ENCODE results near the gene TLR8.
A peak's percentile ranks its signal among the peaks of the same experiment; 100 is the strongest.

Gene TLR8

DNA sequence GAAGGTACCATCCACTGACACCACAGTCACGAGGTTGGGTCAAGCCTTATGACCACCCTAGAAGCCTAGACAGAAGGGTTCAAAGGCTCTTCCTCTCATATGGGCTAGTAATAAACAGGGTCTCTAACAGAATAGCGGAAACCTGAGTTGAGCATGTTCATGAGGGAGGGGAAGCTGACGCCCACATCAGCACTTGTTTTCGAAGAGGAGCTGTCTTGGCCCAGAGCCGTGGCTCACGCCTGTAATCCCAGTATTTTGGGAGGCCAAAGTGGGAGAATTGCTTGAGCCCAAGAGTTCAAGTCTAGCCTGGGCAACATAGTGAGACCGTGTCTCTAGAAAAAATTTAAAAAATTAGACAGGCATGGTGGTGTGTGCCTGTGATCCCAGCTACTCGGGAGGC lies 47.0 kb downstream of the TLR8 start:
- no peak for DNase-seq (ENCODE audit: low read depth, low spot score)
- TF ChIP-seq, protein P1, sequence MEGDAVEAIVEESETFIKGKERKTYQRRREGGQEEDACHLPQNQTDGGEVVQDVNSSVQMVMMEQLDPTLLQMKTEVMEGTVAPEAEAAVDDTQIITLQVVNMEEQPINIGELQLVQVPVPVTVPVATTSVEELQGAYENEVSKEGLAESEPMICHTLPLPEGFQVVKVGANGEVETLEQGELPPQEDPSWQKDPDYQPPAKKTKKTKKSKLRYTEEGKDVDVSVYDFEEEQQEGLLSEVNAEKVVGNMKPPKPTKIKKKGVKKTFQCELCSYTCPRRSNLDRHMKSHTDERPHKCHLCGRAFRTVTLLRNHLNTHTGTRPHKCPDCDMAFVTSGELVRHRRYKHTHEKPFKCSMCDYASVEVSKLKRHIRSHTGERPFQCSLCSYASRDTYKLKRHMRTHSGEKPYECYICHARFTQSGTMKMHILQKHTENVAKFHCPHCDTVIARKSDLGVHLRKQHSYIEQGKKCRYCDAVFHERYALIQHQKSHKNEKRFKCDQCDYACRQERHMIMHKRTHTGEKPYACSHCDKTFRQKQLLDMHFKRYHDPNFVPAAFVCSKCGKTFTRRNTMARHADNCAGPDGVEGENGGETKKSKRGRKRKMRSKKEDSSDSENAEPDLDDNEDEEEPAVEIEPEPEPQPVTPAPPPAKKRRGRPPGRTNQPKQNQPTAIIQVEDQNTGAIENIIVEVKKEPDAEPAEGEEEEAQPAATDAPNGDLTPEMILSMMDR (IDR thresholded peaks at IDR 0.05; ENCODE audit: low read depth, low read length): no peak
- in situ Hi-C loops (cut with HindIII; ENCODE audit: low sequenced_read_pairs): no loop called here
- H3K4me3 ChIP-seq (ENCODE audit: low read depth, low read length): no peak overlapping the region

- no peak for DNase-seq (ENCODE audit: low read depth, low spot score)
- in situ Hi-C loops (cut with HindIII; ENCODE audit: low sequenced_read_pairs): no loop called here
- H3K4me3 ChIP-seq (ENCODE audit: low read depth, low read length): no peak overlapping the region
- TF ChIP-seq, protein P1 (IDR thresholded peaks at IDR 0.05; ENCODE audit: low read depth, low read length): no peak
Measured at GRCh38 chrX:12954376-12954775, 48.0 kb downstream of the TLR8 start.

DNA sequence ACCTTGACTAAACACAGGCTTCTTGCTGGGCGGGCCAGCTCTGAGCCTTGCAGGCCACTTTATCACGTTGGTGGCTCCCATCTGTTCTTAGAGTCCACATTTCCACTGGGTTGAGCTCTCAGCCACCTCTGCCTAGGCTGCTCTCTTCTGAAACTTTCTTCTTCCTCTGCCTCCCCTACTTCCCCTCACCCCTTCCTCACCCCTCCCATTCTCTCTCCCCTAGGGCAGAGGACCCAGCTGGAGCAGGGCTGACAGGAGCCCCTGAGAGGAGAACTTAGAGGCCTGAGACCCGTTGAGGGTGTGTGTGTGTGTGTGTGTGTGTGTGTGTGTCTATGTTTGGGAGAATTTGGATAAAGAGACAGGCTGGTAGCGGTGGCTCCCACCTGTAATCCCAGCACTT lies 48.6 kb downstream of the TLR8 start:
- DNase-seq (ENCODE audit: low read depth, low spot score): no peak
- in situ Hi-C loops (cut with HindIII; ENCODE audit: low sequenced_read_pairs): no loop called here
- no peak overlapping the region for H3K4me3 ChIP-seq (ENCODE audit: low read depth, low read length)
- TF ChIP-seq, protein P1 (IDR thresholded peaks at IDR 0.05; ENCODE audit: low read depth, low read length): no peak

DNA sequence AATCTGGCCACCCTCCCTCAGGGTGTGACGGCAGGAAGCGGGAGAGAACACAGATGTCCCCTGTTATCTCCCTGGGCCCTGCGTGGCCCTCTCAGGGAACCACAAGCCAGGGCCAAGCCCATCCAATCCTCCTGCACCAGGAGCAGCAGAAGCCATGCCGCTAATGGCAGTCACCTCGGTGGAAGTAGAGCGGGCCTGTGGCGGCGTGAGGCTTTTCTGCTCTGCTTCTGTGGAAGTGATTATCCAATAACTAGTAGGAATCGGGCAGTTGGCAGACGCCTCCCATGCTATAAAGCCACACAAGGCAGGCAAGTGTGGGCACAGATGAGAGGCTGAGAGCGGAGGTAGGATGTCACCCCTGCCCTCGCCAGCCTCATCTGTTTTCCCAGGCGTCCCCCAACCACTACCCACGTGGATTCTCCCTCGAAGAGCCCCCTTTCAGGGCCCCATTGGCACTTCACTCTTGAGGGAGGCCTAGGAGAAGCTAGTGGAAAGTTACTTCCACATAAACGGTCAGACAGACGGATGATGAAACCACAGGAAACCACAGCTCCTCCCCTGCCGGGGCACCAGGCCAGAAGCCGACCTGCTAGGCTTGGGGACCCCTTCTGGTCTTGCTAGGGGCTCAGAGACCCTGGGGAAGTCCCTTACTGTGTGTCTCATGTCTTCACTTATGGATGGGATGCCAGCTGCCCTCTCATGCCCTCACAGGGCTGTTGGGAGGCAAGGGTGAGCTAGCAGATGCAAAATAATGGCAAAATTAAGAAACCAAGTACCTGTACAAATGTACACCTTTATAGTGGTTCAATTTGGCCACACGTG lies 49.7 kb downstream of the TLR8 start:
- H3K4me3 ChIP-seq (ENCODE audit: low read depth, low read length): no peak overlapping the region
- peak; percentile 80 for DNase-seq (ENCODE audit: low read depth, low spot score)
- TF ChIP-seq, protein P1 (IDR thresholded peaks at IDR 0.05; ENCODE audit: low read depth, low read length): no peak
- in situ Hi-C loops (cut with HindIII; ENCODE audit: low sequenced_read_pairs): no loop called here

DNA sequence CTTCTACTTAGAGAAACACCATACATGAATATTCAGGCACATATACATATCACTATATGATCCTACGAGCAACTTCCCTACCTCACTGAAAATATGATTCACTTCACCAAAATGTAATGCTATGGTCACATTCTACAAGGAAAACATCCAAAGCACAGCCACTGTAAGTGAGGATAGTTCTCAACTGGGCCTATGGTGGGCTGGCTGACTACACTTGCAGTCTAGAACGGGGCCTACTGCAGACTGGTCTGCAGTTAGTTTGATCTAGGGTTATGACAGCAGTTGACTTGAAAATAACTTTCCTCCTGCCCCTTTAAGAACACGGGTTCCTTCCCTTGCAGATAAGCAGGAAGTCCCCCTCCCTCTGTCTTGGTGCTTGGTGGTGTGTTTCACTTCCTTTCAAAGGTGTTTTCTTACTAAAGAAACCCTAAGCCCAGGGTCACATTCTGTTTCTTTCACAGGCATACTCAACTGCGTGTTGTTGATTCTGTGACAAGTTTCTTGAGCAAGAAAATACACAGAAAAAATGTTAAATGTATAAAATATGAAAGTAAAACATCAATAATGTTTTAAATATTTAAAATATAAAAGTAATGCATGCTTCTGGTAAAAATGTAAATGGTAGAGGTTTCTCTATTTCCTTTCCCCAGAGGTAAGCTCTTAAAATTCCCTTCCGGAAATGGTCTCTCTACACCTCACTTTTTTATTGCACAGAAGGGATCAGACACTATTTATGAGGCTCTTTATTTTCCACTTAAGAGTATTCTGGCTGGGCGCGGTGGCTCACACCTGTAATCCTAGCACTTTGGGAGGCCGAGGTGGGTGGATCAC lies 50.5 kb downstream of the TLR8 start:
- DNase-seq (ENCODE audit: low read depth, low spot score): peak; percentile 74
- in situ Hi-C loops (cut with HindIII; ENCODE audit: low sequenced_read_pairs): no loop called here

DNA sequence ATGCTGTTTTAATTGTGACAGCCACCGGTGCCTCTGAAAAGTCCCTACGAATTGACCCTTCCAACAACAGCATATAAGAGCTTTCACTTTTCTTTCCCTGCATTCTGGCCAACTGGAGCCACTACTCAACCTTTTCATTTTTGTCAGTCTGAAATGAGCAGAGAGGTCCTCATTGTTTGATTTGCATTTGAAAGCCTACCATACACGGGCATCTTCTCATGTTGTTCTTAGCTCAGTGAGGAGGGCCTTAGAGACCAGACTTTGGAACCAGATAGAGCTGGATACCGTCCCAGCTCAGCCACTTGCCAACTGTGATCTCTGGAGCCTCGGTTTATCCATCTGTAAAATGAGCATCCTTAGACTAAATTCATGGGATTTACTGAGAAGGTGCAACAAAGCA lies 51.6 kb downstream of the TLR8 start:
- in situ Hi-C loops (cut with HindIII; ENCODE audit: low sequenced_read_pairs): no loop called here
- H3K4me3 ChIP-seq (ENCODE audit: low read depth, low read length): no peak overlapping the region
- no peak for DNase-seq (ENCODE audit: low read depth, low spot score)
- TF ChIP-seq, protein P1 (IDR thresholded peaks at IDR 0.05; ENCODE audit: low read depth, low read length): no peak

More for the DNA sequence above, 50.5 kb downstream of the TLR8 start:
- H3K4me3 ChIP-seq (ENCODE audit: low read depth, low read length): no peak overlapping the region
- TF ChIP-seq, protein P1 (IDR thresholded peaks at IDR 0.05; ENCODE audit: low read depth, low read length): no peak

Measured in astrocyte of the spinal cord (primary cell).